ENCODE measurements around the gene MYO3B. TPM values are rescaled to one million over a fixed set of nuclear protein-coding genes. Genes with fewer than 3 reads are reported as not detected.

Gene MYO3B
- total and polyA plus RNA-seq, 11 donors: 0.09 to 0.19 (median 0.10) TPM; not detected in 8

DNA sequence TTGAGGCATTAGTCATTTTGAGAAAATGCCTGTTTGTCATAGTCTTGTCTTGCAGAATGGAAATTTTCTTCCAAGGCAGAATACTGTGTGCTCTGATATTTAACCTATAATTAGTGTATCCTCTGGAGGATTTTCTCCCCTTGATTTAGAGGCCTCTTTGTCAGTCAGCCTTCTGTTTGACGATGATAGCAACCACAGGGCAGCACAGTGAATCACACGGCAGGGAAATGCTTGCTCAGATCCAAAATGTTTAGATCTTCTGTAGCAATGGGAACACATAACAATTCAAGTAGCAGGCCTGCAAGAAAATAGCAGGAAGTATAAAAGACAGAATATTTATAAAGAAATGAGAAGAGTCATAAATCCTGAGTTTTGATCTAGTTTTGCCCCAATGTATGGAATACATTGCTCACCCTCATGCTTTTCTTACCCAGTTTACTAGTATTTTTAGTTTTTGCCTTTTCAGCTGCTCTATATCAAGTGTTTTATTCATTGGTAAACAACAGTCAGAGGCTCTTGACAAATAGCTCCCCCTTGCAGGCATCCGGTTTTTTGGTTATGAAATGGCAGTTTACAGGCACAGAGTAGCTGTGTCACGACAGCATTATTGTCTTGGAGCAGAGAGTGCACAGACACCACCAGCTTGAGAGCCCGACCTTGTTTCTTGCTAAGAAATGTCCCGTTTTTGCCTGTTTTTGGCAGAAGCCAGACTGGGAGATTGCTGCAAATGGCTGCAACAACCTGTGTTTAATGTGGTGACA is 185.1 kb downstream of the MYO3B start:
- H3K4me3 ChIP-seq: no peak overlapping the region
- TF ChIP-seq, protein P1, sequence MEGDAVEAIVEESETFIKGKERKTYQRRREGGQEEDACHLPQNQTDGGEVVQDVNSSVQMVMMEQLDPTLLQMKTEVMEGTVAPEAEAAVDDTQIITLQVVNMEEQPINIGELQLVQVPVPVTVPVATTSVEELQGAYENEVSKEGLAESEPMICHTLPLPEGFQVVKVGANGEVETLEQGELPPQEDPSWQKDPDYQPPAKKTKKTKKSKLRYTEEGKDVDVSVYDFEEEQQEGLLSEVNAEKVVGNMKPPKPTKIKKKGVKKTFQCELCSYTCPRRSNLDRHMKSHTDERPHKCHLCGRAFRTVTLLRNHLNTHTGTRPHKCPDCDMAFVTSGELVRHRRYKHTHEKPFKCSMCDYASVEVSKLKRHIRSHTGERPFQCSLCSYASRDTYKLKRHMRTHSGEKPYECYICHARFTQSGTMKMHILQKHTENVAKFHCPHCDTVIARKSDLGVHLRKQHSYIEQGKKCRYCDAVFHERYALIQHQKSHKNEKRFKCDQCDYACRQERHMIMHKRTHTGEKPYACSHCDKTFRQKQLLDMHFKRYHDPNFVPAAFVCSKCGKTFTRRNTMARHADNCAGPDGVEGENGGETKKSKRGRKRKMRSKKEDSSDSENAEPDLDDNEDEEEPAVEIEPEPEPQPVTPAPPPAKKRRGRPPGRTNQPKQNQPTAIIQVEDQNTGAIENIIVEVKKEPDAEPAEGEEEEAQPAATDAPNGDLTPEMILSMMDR (IDR thresholded peaks at IDR 0.05): no peak
- no peak for TF ChIP-seq POLR2A (IDR thresholded peaks at IDR 0.05)
- ATAC-seq (no peak), DNase-seq (no peak)
- no peaks in the 10 kb centered on the region for H3K36me3 ChIP-seq
- H3K9me3 ChIP-seq: no peaks in the 10 kb centered on the region
- H3K27me3 ChIP-seq: peaks cover 0 to 66% (median 12%) of the 10 kb centered on the region in 9 donors
- no peaks in the 10 kb centered on the region for H3K4me1 ChIP-seq
- intact Hi-C loops (cut with DNase I): loop anchor here in 5 of 10 donors (5.0 kb wide), 2 partner anchors 449 to 454 kb away; partner anchors contain the start of gene GAD1 (in 1 of the 5)
- WGBS, 4 donors: 60 to 78% (median 68%) methylated on average over 6 of the region's 6 CpGs
- H3K27ac ChIP-seq: no peak overlapping the region

DNA sequence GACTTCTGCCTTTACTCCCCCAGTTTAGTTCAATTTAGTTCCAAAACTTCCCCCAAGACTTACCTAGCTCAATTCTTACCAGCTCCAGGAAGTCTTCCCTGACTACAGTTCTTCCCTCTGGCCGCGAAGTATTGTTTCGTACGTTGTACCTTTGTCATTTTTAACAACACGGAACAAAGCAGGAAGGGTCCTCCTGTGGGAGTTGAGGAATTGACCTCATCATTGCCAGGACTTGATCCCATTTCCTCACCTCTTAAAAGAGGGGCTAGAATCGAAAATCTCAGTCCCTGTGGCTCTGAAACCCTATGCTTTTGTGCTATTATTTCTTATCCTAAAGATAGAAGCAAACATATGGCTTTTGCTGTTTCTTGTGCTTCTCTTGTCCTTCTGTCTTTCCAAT is 187.1 kb downstream of the MYO3B start:
- peaks cover 0 to 85% (median 22%) of the 10 kb centered on the region in 9 donors for H3K27me3 ChIP-seq
- 51 to 66% (median 53%) methylated on average over 6 of the region's 6 CpGs for WGBS, 4 donors
- no peak overlapping the region for H3K27ac ChIP-seq
- H3K36me3 ChIP-seq: no peaks in the 10 kb centered on the region
- ATAC-seq (no peak), DNase-seq (no peak)
- no peaks in the 10 kb centered on the region for H3K9me3 ChIP-seq
- H3K4me1 ChIP-seq: no peaks in the 10 kb centered on the region
- TF ChIP-seq POLR2A (IDR thresholded peaks at IDR 0.05): no peak
- H3K4me3 ChIP-seq: no peak overlapping the region
- intact Hi-C loops (cut with DNase I): loop anchor here in 1 of 10 donors (5.0 kb wide), 1 partner anchor 452 kb away; the partner anchor contains the start of gene GAD1

DNA sequence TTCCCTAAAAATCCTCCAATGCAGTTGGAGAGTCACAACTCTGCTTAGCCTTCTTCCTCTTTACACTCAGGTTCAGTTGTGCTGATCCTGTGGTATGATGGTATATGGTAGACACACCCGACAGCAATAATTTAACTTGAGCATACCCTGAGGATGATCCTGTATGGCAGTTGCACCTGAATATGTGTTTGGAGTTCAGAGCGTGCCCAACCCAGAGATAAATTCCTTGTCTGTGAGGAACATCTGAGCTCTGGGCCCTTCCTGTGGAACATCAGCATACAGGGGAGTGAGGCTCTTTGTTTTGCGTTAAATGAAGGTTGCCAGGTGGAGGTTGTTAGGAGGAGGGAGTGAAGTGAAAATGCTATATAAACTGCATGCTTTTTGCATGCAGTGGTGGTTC is 187.7 kb downstream of the MYO3B start:
- intact Hi-C loops (cut with DNase I): loop anchor here in 1 of 10 donors (5.0 kb wide), 1 partner anchor 452 kb away; the partner anchor contains the start of gene GAD1
- Histone ChIP-seq H3K9me3 (no peaks in the 10 kb centered on the region), H3K27ac (no peak overlapping the region), H3K4me1 (no peaks in the 10 kb centered on the region), H3K36me3 (no peaks in the 10 kb centered on the region), H3K4me3 (no peak overlapping the region), H3K27me3 (peaks cover 0 to 91% (median 22%) of the 10 kb centered on the region in 9 donors)
- no peak for ATAC-seq
- TF ChIP-seq, protein P1 (IDR thresholded peaks at IDR 0.05): no peak
- TF ChIP-seq POLR2A (IDR thresholded peaks at IDR 0.05): no peak
- WGBS, 4 donors: 66 to 86% (median 77%) methylated on average over 3 of the region's 3 CpGs
- DNase-seq: no peak

DNA sequence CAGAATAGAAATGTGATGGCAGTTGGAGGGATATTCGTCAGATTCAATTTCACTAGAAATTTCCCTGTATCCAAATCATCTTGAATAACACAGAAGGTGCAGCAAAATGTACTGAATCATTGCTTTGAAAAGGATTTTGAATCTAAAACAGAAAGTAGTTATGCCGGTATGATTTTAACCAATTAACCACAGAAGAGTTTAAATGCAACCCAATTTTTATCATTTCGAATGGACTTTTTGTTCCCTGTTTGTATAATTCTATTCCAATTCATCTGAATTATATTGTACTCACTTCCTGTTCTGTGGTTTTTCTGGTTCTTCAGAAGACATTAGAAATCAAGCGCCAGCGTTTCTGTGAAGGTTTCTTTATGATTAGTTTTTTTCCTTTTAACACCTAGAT is 190.4 kb downstream of the MYO3B start:
- WGBS, 4 donors: 71 to 75% (median 73%) methylated on average over 5 of the region's 5 CpGs
- TF ChIP-seq POLR2A (IDR thresholded peaks at IDR 0.05): no peak
- TF ChIP-seq, protein P1 (IDR thresholded peaks at IDR 0.05): no peak
- DNase-seq (no peak), ATAC-seq (no peak)
- Histone ChIP-seq H3K27ac (no peak overlapping the region), H3K27me3 (peaks cover 0 to 90% (median 25%) of the 10 kb centered on the region in 9 donors), H3K4me3 (no peak overlapping the region), H3K36me3 (no peaks in the 10 kb centered on the region), H3K9me3 (no peaks in the 10 kb centered on the region), H3K4me1 (no peaks in the 10 kb centered on the region)
- intact Hi-C loops (cut with DNase I): loop anchor here in 2 of 10 donors (2.0 to 5.0 kb wide), 2 partner anchors 444 to 449 kb away; partner anchors contain the start of gene GAD1 (in 1 of the 2)
